Activated T-cell treated with anti-CD3 and anti-CD28 coated beads, Interleukin-2, amount 50 U/mL, for 72 hours (primary cell): ENCODE measurements around the gene PPM1H. TPM values are rescaled to one million over a fixed set of nuclear protein-coding genes. Genes with fewer than 3 reads are reported as not detected.

ENCODE experiments used
- ATAC-seq, 2 donors: fragments of 150-1000 bp; cut with Tn5 transposase; replicated peaks in 1 of 2; 2 replicates each; pipeline ENCODE4 v1.10.0; 2021; ENCODE audit warnings: moderate library complexity in 2 of 2, mild to moderate bottlenecking in 1 of 2
- DNase-seq, 2 donors: peaks; one replicate each; pipeline ENCODE4 v3.0.0; 2021 to 2022; ENCODE audit warnings: mixed read lengths in 1 of 2
- H3K27ac Mint-ChIP-seq: one replicate; pipeline ENCODE4 v1.8.0; 2022; ENCODE audit warnings: mild to moderate bottlenecking, moderate library complexity, mixed read lengths
- H3K27me3 Mint-ChIP-seq: one replicate; pipeline ENCODE4 v1.8.0; 2022; ENCODE audit warnings: low read depth, mixed read lengths
- H3K36me3 Mint-ChIP-seq, 2 donors: one replicate each; pipeline ENCODE4 v1.8.0; 2022; ENCODE audit warnings: mixed read lengths in 2 of 2, mild to moderate bottlenecking in 1 of 2; ENCODE audit not compliant: insufficient read depth in 2 of 2
- H3K4me1 Mint-ChIP-seq: one replicate; pipeline ENCODE4 v1.8.0; 2022; ENCODE audit warnings: low read depth, mixed read lengths
- H3K4me3 Mint-ChIP-seq, 2 donors: one replicate each; pipeline ENCODE4 v1.8.0; 2022; ENCODE audit warnings: mild to moderate bottlenecking in 2 of 2, mixed read lengths in 2 of 2, moderate library complexity in 2 of 2
- H3K9me3 Mint-ChIP-seq, 2 donors: one replicate each; pipeline ENCODE4 v1.8.0; 2022; ENCODE audit warnings: mixed read lengths in 2 of 2
- total RNA-seq, 2 donors: library from RNA; stranded (reverse); gene quantifications; one replicate each; pipeline ENCODE4 v1.2.3, GENCODE V29; 2022

The PPM1H gene
- total RNA-seq, 2 donors from 2014 or later: not detected

- no peak for DNase-seq
- H3K4me1 Mint-ChIP-seq: no peaks in the 10 kb centered on the region
- H3K9me3 Mint-ChIP-seq: no peaks in the 10 kb centered on the region
- no peak overlapping the region for H3K4me3 Mint-ChIP-seq
- ATAC-seq: no peak
- H3K27me3 Mint-ChIP-seq: peaks cover 16% of the 10 kb centered on the region
- no peak overlapping the region for H3K27ac Mint-ChIP-seq
- no peaks in the 10 kb centered on the region for H3K36me3 Mint-ChIP-seq
These were observed 88.5 kb downstream of the PPM1H start for GRCh38 chr12:62846491-62846890.

DNA sequence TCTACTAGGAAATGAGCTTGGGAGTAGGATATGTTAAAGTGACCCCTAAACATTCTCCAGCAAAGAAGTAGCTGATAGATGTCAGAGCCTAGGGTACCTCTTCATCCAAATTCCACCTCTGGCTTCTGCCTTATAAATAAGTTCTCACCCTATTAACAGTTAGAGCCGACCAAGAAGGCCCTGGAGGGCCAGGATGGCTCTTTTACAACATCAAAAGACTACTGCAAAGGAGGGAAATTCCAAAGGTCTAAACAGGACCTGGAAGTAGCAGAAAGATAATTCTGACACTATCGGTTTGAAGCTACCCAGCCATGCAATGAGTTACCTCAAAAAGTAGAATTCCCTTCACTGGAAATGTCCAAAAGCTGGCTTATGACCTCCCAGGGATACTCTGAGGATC lies 90.0 kb downstream of the PPM1H start:
- Mint-ChIP-seq H3K36me3 (no peaks in the 10 kb centered on the region), H3K27me3 (peaks cover 20% of the 10 kb centered on the region)

DNA sequence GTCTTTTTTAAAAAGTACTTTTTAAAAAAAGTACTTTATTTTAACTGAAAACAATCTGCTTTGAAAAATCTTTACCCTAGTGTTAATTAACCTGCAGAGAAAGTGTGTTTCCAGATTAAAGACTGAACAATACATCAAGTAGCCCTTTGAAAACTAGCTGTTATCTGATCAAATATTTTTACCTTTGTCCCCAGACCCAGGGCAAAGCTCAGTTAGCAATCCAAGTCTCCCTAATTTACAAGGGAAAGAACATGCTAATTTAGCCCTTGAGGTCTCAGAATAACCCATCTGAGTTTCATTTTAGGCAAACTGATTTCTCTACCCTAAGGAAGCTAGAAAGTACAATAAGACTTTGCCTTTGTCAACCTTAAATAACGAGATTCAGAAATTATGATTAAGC lies 91.2 kb downstream of the PPM1H start:
- Mint-ChIP-seq H3K27me3 (peaks cover 25% of the 10 kb centered on the region), H3K4me1 (no peaks in the 10 kb centered on the region), H3K9me3 (peaks cover 4 to 8% of the 10 kb centered on the region in 2 donors), H3K36me3 (no peaks in the 10 kb centered on the region), H3K27ac (no peak overlapping the region), H3K4me3 (no peak overlapping the region)
- ATAC-seq: no peak
- no peak for DNase-seq

More for the DNA sequence above, 90.0 kb downstream of the PPM1H start:
- peaks cover 4 to 7% of the 10 kb centered on the region in 2 donors for H3K9me3 Mint-ChIP-seq
- no peaks in the 10 kb centered on the region for H3K4me1 Mint-ChIP-seq
- DNase-seq: no peak
- no peak overlapping the region for H3K4me3 Mint-ChIP-seq
- no peak overlapping the region for H3K27ac Mint-ChIP-seq
- ATAC-seq: no peak

- H3K27me3 Mint-ChIP-seq: peaks cover 26% of the 10 kb centered on the region
- H3K36me3 Mint-ChIP-seq: no peaks in the 10 kb centered on the region
- ATAC-seq (no peak), DNase-seq (no peak)
- peaks cover 4 to 8% of the 10 kb centered on the region in 2 donors for H3K9me3 Mint-ChIP-seq
- H3K27ac Mint-ChIP-seq: no peak overlapping the region
- H3K4me3 Mint-ChIP-seq: no peak overlapping the region
- H3K4me1 Mint-ChIP-seq: no peaks in the 10 kb centered on the region
These were observed 93.1 kb downstream of the PPM1H start for GRCh38 chr12:62841846-62842245.

DNA sequence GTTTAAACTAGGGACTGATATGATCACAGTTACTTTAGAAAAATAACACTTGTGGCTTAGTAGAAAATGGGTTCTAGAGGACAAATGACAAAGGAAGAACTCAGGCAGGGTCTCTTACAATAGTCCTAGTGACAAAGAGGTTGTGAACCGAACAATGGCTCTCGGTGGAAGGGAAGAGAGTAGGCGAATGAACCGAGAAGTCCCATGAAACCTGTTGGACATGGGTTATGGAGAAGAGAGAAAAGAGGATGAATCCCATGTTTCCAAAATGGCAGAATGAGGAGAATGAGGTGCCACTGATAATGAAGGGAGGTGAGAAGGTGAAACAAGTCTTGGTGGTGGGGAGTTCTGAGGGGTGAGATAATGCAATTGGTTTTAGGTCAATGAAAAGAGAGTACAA lies 94.1 kb downstream of the PPM1H start:
- peaks cover 4 to 8% of the 10 kb centered on the region in 2 donors for H3K9me3 Mint-ChIP-seq
- H3K27me3 Mint-ChIP-seq: peaks cover 20% of the 10 kb centered on the region
- no peak overlapping the region for H3K27ac Mint-ChIP-seq
- no peak overlapping the region for H3K4me3 Mint-ChIP-seq
- ATAC-seq (no peak), DNase-seq (no peak)
- no peaks in the 10 kb centered on the region for H3K4me1 Mint-ChIP-seq
- no peaks in the 10 kb centered on the region for H3K36me3 Mint-ChIP-seq

DNA sequence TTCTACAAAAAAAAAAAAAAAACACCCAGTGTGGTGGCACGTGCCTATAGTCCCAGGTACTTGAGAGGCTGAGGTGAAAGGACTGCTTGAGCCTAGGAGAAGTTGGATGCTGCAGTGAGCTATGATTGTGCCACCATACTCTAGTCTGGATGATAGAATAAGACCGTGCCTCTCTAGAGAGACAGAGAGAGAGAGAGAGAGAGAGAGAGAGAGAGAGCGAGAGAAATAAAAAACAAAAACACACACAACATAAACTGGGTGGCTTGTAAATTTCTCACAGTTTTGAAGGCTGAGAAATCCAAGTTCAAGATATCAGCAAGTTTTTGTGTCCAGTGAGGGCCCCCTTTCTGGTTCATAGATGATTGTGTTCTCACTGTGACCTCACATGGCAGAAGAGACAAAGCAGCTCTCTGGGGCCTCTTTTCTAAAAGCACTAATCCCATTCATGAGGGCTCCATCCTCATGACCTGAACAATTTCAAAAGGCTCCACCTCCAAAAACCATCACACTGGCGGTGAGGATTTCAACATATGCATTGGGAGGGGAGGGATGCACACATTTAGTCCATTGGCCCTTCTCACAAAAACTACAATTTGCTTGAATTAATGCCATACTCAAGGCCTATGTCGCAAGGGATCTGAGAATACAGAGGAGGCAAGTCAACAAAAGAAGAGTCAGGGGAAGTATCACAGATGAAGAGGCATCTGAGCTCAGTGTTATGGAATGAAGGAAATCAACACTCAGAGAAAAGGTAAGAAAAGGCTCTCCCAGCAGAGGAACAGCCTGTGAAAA lies 94.9 kb downstream of the PPM1H start:
- no peaks in the 10 kb centered on the region for H3K36me3 Mint-ChIP-seq
- peaks cover 4 to 8% of the 10 kb centered on the region in 2 donors for H3K9me3 Mint-ChIP-seq
- no peak for ATAC-seq
- no peaks in the 10 kb centered on the region for H3K4me1 Mint-ChIP-seq
- no peak overlapping the region for H3K27ac Mint-ChIP-seq
- no peak for DNase-seq
- H3K27me3 Mint-ChIP-seq: peaks cover 20% of the 10 kb centered on the region
- no peak overlapping the region for H3K4me3 Mint-ChIP-seq

- Mint-ChIP-seq H3K36me3 (no peaks in the 10 kb centered on the region), H3K27me3 (peaks cover 11% of the 10 kb centered on the region), H3K27ac (no peak overlapping the region), H3K4me3 (no peak overlapping the region), H3K4me1 (no peaks in the 10 kb centered on the region), H3K9me3 (peaks cover 0 to 1% of the 10 kb centered on the region in 2 donors)
- no peak for DNase-seq
- ATAC-seq: no peak
These were observed 99.9 kb downstream of the PPM1H start for GRCh38 chr12:62834971-62835547.

DNA sequence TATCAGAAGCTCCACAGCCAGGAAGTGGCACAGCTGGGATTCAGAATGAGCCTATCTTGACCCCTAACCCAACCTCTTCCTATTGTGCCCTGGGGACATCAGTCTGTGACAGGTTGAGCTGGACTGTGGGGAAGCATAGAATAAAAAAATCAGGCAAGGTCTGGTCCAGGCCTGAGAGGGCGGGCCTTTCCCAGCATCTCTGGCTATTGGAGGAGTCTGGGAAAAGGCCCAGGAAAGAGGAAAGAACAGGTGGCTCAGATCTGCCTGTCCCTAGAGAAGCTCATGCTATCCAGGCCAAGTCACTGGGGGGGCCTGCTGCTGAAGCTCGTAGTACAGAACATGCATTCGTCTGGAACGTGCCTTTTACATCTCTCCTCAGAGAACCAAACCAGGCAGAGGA lies 100.5 kb downstream of the PPM1H start:
- H3K4me3 Mint-ChIP-seq: no peak overlapping the region
- no peaks in the 10 kb centered on the region for H3K4me1 Mint-ChIP-seq
- ATAC-seq (no peak), DNase-seq (no peak)
- no peaks in the 10 kb centered on the region for H3K9me3 Mint-ChIP-seq
- no peak overlapping the region for H3K27ac Mint-ChIP-seq
- peaks cover 5% of the 10 kb centered on the region for H3K27me3 Mint-ChIP-seq
- no peaks in the 10 kb centered on the region for H3K36me3 Mint-ChIP-seq

DNA sequence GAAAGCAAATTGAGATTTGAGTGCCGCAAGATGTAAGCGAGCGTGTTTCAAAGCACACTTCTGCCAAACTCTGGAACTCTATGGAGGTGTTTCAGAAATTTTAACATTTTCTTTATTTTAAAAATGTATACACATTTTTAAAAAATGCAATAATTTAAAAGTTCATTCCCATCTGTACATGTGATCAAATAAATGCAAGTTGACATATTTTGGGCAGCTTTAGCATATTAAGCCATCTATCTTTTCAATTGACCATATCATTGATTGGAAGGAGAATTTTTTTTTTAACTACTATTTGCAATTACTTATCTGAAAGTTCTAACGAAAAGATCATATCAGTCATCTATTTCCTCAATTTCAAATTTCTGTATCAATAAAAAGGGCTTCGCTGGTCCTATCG lies 101.3 kb downstream of the PPM1H start:
- no peaks in the 10 kb centered on the region for H3K36me3 Mint-ChIP-seq
- no peaks in the 10 kb centered on the region for H3K4me1 Mint-ChIP-seq
- H3K4me3 Mint-ChIP-seq: no peak overlapping the region
- no peak overlapping the region for H3K27ac Mint-ChIP-seq
- H3K27me3 Mint-ChIP-seq: peaks cover 5% of the 10 kb centered on the region
- DNase-seq (no peak), ATAC-seq (no peak)
- H3K9me3 Mint-ChIP-seq: no peaks in the 10 kb centered on the region

DNA sequence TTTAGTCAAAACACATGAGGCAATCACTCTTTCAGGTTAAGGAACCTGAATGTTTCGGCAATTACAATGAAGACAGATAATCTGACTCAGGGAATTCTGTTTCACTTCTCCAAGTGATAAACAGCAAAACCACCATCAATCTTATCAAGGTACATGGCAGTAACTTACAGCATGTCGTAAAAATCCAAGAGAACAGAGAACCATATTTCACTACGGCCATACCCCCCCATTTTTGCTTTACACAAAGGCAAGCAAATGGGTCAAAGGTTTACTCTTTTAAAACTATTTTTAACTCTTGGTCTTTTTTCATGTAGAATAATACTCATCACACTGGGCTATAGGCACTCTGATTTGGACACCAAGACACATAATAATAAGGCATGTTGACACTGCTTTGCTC lies 102.4 kb downstream of the PPM1H start:
- Mint-ChIP-seq H3K27me3 (no peaks in the 10 kb centered on the region), H3K36me3 (no peaks in the 10 kb centered on the region), H3K4me3 (no peak overlapping the region), H3K27ac (no peak overlapping the region), H3K9me3 (no peaks in the 10 kb centered on the region), H3K4me1 (no peaks in the 10 kb centered on the region)
- no peak for DNase-seq
- ATAC-seq: no peak

GRCh38 chr12:62832027-62832426 lies 102.9 kb downstream of the PPM1H start:
- H3K9me3 Mint-ChIP-seq: no peaks in the 10 kb centered on the region
- H3K4me1 Mint-ChIP-seq: no peaks in the 10 kb centered on the region
- DNase-seq: no peak
- no peak overlapping the region for H3K27ac Mint-ChIP-seq
- ATAC-seq: no peak
- H3K27me3 Mint-ChIP-seq: no peaks in the 10 kb centered on the region
- H3K4me3 Mint-ChIP-seq: no peak overlapping the region
- H3K36me3 Mint-ChIP-seq: no peaks in the 10 kb centered on the region

DNA sequence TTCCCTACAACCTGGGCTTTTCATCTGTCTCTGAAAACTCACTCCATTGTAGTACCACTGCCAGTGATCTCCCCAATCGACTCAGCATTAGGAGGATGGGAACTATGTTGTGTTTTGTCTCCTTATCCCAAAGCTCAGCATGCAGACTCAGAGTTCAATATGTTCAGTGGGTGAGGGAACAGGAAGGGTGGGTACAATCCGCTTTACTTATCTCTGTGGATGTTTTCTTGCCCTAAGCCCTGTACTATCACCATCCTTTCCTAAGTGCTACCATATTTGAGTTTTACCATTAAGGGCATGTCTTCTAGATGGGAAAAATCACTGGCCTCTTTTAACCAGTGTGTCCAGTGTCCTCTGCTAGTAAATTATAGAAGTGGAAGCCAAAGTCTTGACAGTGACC lies 107.1 kb downstream of the PPM1H start:
- H3K27ac Mint-ChIP-seq: no peak overlapping the region
- H3K4me3 Mint-ChIP-seq: no peak overlapping the region
- ATAC-seq: no peak
- no peaks in the 10 kb centered on the region for H3K4me1 Mint-ChIP-seq
- no peaks in the 10 kb centered on the region for H3K9me3 Mint-ChIP-seq
- no peak for DNase-seq
- no peaks in the 10 kb centered on the region for H3K36me3 Mint-ChIP-seq
- no peaks in the 10 kb centered on the region for H3K27me3 Mint-ChIP-seq

- no peaks in the 10 kb centered on the region for H3K4me1 Mint-ChIP-seq
- no peak for DNase-seq
- no peak overlapping the region for H3K27ac Mint-ChIP-seq
- no peaks in the 10 kb centered on the region for H3K36me3 Mint-ChIP-seq
- no peak for ATAC-seq
- H3K9me3 Mint-ChIP-seq: peaks cover 0 to 2% of the 10 kb centered on the region in 2 donors
- peaks cover 8% of the 10 kb centered on the region for H3K27me3 Mint-ChIP-seq
- H3K4me3 Mint-ChIP-seq: no peak overlapping the region
These were observed 107.9 kb downstream of the PPM1H start for GRCh38 chr12:62827042-62827441.
